HG02798 (cell line): ENCODE results near the gene NLRP5.
A peak's percentile ranks its signal among the peaks of the same experiment; 100 is the strongest.
"Not testable (repeated sequence)": the region's sequence is repeated elsewhere in the genome, so short reads cannot be mapped to it uniquely, and the experiment has no call there.

Experiments
- ATAC-seq: cut with Tn5 transposase; IDR thresholded peaks from one replicate; pipeline ENCODE4 v1.9.1; 2021; ENCODE audit warnings: mild to moderate bottlenecking; ENCODE audit not compliant: unreplicated experiment, poor library complexity

NLRP5 gene

DNA sequence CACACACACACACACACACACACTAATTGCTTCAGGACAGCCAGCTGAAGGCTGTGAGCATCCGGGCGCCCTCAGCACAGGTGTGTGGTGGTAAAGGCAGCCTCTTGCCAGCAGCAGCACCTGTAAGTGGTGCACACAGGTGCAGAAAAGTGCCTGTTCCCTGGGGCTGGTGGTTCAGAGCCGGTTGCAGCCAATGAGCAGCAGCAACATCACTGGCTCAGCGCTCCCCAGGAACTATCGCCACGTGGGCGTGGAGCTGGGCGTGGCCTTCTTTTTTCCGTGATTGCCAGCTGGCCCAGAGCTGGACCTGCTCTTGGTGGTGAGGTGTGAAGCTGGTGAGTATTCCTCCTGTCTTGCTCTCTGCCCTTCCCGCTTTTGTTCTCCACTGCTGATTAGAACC is at the start of gene NLRP5:
TSS of gene NLRP5 (plus strand) at position 289 of the 400 bp plus-strand sequence.
- ATAC-seq = no peak

GRCh38 chr19:55939206-55939605 is 47.4 kb upstream of the NLRP5 start:
- ATAC-seq = no peak

DNA sequence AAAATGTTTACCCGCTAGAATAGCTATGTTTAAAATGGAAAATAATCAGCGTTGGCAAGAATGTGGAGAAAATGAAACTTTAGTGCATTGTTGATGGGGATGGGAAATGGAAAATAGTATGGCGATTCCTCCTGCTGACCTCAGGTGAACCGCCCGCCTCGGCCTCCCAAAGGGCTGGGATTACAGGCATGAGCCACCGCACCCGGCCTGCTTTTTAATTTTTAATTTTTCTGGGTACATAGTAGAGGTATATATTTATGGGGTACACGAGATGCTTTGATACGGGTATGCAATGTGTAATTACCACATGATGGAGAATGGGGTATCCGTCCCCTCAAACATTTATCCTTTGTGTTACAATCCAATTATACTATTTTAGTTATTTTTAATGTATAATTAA is 46.3 kb upstream of the NLRP5 start:
- no peak for ATAC-seq

DNA sequence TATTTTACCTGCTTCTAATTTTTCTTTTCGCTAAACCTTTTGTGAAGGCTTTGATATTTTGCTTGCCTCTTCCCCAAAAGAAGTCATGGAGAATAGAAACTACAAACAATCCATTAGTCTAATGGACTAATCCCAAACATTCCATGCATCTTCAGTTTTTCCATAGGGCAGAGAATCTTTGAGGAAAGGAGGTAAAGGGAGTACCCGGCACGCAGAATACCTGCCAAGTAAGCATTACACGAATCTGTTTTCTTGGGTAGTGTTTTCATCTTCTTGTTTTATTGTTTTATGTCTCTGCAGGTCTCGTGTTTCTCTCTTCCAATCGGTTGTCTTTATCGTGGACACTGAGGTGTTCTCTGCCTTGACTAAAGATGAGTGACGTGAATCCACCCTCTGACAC is 39.0 kb upstream of the NLRP5 start, which contains the start of gene NLRP8:
TSS of gene NLRP8 (plus strand) at position 301 of the 400 bp plus-strand sequence.
- ATAC-seq = no peak

DNA sequence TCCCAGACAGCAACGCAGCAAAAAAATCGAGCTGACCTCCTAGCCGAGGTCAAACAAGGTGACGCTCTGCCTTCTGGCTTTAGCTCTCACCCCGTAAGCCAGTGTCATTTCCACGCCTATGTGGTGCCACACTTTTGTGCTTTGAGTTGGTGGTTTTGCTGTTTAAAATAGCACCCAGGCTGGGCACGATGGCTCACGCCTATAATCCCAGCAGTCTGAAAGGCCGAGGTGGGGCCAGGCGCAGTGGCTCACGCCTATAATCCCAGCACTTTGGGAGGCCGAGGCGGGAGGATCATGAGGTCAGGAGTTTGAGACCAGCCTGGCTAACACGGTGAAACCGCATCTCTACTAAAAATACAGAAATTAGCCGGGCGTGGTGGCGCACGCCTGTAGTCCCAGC is 36.0 kb upstream of the NLRP5 start:
- ATAC-seq = not testable (repeated sequence)

GRCh38 chr19:55956431-55956830 is 30.1 kb upstream of the NLRP5 start:
- no peak for ATAC-seq

GRCh38 chr19:55958356-55958755 is 28.2 kb upstream of the NLRP5 start:
- ATAC-seq = no peak

DNA sequence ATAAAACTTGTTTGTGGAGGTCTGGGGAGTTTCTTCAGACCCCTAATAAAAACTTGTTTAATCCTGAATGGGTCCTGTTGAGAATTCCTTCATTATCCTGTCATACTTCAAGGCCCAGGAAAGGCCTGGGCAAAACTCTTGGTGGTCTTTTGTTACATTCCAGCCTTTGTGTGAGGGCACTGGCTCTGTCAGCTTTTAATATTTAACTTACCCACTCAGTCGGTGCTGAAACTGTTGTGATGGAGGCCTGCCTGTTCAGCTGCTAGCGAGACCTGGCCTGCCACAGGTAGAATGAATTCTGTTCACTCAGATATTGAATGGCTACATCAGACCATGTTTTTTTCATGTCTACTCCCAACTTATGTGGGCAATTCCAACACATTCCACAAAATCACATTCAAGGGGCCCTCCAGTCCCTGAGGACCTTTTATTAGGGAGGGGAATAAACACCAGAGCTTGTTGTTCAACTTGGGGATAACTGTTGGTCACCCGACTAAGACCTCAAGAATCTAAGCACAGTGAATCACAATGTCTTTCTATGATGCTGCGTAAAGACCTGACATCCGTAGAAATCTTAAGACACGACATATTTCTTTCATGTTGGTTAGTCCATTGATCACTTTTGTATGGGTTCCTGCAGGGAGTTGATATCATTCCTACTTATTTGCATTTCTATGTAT is 26.4 kb upstream of the NLRP5 start:
- ATAC-seq = no peak

- ATAC-seq = no peak
These were observed 24.4 kb upstream of the NLRP5 start for GRCh38 chr19:55962186-55962585.

DNA sequence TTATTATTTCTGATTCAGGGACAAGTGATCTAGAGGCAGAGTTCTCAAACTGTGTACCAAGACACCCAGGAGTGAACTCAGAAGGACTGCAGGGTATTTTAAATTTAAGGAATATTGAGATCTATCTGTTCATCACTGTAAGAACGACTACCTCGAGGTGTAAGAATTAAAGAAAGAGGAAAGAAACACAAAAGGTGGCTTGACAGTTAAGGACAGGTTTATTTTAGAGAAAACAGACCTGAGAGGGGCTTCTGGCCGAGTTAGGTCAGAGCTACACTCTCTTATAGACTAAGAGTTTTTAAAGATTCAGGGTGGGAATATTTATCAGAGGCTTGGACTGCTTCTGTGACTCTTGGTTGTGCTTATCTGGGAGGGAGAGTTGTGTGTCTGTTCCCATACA is 12.6 kb upstream of the NLRP5 start:
- ATAC-seq = no peak

DNA sequence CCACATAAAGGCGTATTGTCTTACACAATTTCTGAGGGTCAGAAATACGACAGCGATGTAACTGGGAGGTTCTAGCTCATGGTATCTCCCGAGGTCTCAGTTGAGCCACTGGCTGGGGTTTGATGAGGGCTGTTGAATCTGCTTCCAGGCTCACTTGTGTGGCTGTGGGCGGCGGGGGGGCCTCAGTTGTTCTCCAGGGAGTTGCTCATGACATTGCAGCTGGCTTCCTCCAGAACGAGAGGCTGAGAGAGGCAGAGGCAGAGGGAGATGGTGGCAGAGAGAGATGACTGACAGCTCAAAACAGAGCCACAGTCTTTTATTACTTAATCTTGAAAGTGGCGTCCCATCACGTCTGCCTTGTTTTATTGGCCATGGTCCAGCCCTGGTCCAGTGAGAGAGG is 6.2 kb upstream of the NLRP5 start:
- no peak for ATAC-seq

DNA sequence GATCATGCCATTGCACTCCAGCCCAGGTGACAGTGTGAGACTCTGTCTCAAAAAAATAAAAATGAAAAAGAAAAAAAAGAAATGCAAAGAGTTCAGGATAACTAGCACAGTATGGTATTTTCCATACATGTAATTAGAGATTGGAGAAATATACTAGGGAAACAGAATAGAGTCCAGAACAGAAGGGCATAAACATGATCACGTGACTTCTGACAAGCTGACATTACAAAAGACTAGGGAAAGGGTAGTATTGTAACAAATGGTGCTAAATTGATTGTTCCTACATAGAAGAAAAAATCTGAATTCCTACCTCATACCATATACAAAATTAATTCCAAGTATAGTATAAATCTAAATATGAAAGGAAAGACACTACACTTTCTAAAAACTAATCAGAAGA is 1.3 kb upstream of the NLRP5 start:
- no peak for ATAC-seq

DNA sequence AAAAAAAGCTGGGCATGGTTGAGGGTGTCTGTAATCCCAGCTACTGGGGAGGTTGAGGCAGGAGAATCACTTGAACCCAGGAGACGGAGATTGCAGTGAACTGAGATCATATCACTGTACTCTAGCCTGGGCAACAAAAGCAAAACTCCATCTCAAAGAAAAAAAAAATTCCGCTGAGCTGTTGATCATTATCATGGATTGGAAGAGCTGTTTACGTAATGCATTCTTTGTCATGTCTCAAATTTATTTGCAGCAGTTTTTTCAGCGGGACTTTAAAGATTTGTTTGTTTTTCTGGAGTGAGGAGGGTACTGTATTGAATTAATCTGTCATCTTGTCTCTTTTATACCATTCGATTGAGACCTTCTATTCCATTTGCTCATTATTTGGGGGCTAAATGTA is 4.3 kb downstream of the NLRP5 start:
- ATAC-seq = no peak

DNA sequence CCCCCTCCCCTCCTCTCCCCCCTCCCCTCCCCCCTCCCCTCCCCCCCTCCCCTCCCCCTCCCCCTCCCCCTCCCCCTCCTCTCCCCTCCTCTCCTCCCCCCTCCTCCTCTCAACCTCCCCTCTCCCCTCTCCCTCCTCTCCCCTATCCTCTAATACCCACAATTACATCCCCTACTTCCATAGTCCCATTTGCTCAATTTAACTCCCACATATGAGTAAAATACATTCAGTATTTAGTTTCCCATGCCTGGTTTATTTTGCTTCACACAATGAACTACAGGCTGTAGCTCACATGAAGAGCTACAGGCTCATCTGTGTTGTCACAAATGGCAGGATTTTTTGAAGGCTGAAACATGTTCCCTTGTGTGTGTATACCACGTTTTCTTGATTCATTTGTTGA is 6.9 kb downstream of the NLRP5 start:
- no peak for ATAC-seq

GRCh38 chr19:56014765-56015164 is 28.2 kb downstream of the NLRP5 start:
- ATAC-seq = no peak

GRCh38 chr19:56015756-56016155 is 29.2 kb downstream of the NLRP5 start:
- ATAC-seq = no peak

DNA sequence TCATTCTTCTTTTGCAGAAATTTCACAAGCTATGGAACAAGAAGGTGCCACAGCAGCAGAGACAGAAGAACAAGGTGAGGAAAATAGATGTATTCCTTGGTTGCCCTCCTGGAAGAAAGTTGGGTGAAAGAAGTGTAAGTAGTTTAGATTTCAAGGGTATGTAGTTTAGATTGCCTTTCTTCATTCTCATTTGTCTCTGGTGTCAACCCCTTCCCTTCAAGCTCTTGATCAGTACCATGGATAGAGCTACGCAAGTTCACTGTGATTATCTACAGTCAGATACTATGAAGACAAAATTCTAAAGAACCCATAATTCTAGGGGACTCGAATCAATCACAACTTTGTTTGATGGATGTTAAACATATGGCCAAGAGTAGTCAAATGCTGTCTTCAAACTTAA is 32.8 kb downstream of the NLRP5 start:
- not testable (repeated sequence) for ATAC-seq

DNA sequence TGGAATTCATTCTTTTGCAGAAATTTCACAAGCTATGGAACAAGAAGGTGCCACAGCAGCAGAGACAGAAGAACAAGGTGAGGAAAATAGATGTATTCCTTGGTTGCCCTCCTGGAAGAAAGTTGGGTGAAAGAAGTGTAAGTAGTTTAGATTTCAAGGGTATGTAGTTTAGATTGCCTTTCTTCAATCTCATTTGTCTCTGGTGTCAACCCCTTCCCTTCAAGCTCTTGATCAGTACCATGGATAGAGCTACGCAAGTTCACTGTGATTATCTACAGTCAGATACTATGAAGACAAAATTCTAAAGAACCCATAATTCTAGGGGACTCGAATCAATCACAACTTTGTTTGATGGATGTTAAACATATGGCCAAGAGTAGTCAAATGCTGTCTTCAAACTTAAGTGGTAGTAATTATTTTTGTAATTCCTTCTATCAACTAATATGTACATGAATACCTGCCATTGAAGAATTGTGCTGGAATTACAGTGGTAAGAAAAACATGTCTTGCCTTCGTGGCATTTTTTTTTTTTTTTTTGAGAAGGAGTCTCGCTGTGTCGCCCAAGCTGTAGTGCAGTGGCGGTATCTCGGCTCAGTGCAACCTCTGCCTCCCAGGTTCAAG is 33.9 kb downstream of the NLRP5 start:
- ATAC-seq = not testable (repeated sequence)

DNA sequence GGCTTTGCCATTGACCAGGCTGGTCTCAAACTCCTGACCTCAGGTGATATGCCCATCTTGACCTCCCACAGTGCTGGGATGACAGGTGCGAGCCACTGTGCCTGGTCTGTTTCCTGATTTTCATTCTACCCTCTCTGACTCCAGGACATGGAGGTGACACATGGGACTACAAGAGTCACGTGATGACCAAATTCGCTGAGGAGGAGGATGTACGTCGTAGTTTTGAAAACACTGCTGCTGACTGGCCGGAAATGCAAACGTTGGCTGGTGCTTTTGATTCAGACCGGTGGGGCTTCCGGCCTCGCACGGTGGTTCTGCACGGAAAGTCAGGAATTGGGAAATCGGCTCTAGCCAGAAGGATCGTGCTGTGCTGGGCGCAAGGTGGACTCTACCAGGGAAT is 40.2 kb downstream of the NLRP5 start:
- ATAC-seq = no peak

DNA sequence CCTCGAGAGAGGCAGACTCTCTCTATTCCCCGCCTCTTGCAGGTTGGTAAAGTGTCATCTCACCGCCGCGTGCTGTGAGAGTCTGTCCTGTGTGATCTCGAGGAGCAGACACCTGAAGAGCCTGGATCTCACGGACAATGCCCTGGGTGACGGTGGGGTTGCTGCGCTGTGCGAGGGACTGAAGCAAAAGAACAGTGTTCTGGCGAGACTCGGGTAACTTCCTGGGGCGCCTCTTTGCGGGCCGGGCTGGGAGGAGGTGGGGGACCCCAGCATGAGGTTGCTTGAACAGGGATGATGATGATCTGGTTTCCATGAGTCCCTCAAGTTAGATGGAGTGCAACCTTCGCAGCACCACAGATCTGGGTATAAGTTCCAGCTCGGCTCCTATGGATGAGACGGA is 67.0 kb downstream of the NLRP5 start:
- no peak for ATAC-seq

- ATAC-seq = peak; percentile 62
These were observed 79.8 kb downstream of the NLRP5 start for GRCh38 chr19:56066152-56067023.
